GM19023 (cell line): ENCODE results near the gene CYP11A1.

ENCODE experiments used
- ATAC-seq: cut with Tn5 transposase; IDR thresholded peaks from one replicate; pipeline ENCODE4 v1.9.1; 2021; ENCODE audit warnings: mild to moderate bottlenecking, moderate library complexity; ENCODE audit not compliant: unreplicated experiment

CYP11A1 gene

GRCh38 chr15:74306781-74307217 lies 60.6 kb downstream of the CYP11A1 start:
- no peak for ATAC-seq

- no peak for ATAC-seq
Measured at GRCh38 chr15:74305687-74306086, 61.8 kb downstream of the CYP11A1 start.

DNA sequence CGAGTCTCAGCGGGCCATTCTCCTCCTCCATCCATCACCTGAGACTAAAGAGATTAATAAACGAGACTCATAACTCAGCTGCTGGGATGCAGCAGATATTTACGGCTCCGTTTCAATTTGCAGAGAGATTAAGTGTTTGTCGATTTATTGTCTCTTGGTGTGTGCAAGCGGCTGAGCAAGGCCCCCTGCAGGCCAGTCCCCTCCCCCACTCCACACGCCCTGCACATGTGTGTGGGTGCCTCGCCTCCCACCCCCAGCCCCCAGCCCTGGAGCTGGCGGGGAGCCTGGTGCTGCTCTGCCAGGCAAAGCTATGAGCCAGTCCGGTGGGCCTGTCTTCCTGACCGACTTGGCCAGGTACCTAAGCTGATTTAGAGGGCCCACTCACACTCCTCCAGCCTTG lies 63.0 kb downstream of the CYP11A1 start:
- ATAC-seq, result no peak

GRCh38 chr15:74303741-74304309 lies 63.6 kb downstream of the CYP11A1 start:
- ATAC-seq, result no peak

DNA sequence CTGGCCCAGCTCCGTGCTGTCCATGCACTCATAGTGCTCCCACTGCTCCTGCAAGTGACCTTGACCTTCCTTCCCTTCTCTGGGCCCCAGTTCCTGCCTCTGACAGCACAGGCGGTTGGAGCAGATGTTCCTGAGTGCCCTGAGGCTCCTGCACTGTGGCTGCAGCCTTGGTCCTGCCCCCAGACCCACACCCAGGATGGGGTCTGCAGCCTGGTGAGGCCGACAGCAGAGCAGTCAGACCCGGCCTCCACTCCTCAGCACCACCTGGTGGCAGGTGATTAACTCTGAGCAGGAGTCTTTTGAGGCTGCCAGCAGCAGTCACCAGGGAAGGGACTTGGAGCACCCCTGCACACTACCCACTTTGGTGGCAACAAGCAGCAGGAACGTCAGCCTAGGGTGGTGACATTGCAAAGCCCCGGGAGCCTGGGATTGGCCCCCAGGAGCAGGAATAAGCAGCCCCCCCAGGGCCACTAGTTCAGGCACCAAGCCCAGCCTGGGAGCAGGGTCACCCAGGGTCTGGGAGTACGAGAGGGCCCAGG lies 64.6 kb downstream of the CYP11A1 start:
- ATAC-seq, result no peak

DNA sequence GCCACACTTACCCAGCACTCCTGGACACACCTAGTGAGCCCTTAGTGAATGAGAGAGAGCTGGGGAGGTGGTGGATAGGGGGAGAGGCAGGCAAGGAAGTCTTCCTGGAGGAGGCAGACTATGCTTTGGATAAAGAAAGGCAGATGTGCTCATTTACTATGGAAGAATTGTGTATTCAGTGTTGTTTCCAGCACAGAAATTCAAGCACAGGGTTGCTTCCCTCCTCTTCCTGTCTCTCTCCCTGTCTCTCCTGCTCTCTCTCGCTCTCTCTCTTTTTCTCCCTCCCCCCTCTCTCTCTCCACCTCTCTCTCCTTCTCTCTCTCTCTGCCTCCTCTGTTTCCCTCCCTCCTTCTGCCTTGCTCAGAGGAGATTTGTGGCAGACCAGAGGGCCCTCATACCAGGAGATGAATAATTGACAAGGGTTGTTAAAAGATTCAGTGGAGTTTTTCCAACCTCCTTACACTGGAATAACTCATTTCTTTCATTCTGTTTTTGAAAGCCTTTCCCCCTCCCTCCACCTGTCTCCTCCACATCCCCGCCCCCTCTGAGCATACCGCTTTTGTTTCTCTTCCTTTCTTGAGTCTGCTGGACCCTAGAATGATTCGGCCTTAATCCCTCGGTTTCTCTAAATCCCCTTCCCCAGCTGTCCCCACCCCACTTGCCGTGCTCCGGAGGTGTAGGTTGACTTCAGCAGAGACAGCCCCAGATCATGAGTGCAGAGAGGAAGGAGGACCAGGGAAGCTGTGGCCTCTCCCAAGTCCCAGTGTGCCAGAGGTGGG lies 65.7 kb downstream of the CYP11A1 start:
- ATAC-seq, result no peak

DNA sequence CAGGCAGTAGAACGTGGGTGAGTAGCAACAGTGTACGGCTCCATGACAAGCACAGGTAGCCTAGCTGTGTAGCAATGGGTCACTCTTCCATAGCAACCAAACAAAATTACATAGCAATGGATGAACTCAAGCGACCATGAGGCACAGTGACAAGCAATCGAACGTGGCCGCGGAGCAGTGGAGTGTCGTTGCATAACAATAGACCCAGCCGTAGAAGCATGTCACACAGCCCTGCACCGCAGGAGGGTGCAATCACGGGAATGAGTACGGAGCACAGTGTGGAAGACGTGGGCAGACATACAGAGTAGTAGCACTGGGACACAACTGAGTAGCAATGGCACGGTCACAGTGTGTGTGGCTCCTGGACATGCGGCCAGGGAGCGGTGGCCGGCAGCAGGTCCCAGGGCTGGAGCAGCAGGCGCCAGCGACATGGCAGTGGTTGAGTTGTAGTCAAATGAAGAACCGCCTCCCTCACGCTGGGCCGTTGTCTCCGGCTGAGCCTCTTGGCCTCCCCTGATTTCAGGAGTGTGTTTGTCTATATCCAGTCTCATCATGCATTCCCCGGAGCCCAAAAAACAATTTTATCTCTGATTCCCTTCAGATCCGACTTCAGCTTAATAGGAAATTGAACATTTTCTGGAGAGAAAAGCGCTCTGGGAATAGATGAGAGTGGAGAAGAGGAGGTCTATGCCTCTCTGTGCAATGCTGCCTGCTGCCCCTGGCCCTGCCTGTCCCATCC lies 67.2 kb downstream of the CYP11A1 start:
- ATAC-seq, result no peak

DNA sequence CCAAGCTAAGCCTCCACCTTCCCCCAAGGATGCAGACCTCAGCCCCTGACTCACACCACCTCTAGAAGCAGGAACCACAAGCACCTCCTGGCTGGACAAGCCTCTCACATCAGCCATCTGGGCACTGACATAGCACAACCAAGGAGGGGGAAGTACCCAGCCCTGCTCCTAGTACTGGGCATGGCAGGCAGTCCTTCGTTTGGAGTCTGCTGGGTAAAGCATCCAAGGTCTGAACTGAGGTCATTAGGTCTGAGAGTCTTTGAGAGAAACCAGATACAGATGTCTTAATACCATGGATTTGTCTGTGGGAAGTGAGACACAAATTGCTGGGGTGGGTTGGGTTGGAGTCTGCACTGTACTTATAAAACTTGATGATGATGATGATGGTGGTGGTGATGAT lies 69.6 kb downstream of the CYP11A1 start:
- no peak for ATAC-seq

DNA sequence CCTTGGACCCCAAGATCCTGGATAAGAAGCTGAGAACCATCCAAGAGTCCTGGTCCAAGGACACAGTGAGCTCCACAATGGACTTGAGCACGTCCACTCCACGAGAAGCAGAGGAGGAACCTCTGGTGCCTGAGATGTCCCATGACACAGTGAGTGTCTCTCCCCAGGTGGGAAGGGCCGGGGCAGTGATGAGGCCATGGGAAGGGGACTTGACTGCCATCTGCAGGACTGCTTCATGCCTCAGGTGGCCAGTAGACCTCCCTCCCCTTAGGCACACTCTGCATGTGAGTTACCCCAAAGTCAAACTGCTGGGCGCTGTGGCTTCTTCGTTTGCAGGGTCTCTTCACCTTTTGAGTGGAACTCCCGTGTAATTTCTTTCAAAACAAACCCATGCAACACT lies 71.6 kb downstream of the CYP11A1 start:
- ATAC-seq, result no peak

GRCh38 chr15:74294010-74294409 lies 73.4 kb downstream of the CYP11A1 start:
- ATAC-seq, result no peak

DNA sequence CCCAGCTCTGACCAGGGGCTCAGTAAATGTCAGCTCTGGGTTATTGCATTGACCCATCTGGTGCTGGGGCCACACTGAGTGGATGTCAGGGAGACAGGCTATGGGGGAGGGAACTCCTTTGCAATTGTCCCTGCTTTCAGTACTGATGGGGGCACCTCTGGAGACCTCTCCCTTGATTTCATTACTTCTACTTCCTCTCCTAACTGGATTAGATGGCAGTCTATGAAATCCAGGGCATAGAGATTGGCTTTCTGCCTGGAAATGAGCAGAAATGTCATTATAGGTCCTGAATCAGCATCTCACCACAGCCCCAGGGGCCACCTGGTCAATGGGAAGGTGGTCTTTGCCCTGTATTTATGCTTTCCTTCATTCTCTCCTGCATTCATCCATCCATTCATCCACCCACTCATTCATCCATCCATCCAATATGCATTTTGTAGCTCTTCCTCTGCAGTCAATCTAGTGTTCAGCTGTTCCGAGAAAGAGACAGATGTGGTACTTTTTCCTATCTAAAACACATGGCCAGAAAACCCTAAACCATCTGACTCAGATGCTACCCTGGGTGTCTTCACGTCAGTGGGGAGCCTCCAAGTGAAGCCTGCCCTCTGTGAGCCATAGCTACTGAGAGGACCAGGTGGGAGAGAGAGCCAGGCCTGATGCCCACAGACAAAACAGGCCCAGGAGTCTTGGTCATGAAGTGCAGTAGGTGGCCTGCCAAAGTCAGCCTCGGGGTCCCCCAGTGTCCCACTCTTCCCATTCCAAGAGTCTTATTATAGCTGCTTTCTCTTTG lies 74.2 kb downstream of the CYP11A1 start:
- ATAC-seq, result no peak

DNA sequence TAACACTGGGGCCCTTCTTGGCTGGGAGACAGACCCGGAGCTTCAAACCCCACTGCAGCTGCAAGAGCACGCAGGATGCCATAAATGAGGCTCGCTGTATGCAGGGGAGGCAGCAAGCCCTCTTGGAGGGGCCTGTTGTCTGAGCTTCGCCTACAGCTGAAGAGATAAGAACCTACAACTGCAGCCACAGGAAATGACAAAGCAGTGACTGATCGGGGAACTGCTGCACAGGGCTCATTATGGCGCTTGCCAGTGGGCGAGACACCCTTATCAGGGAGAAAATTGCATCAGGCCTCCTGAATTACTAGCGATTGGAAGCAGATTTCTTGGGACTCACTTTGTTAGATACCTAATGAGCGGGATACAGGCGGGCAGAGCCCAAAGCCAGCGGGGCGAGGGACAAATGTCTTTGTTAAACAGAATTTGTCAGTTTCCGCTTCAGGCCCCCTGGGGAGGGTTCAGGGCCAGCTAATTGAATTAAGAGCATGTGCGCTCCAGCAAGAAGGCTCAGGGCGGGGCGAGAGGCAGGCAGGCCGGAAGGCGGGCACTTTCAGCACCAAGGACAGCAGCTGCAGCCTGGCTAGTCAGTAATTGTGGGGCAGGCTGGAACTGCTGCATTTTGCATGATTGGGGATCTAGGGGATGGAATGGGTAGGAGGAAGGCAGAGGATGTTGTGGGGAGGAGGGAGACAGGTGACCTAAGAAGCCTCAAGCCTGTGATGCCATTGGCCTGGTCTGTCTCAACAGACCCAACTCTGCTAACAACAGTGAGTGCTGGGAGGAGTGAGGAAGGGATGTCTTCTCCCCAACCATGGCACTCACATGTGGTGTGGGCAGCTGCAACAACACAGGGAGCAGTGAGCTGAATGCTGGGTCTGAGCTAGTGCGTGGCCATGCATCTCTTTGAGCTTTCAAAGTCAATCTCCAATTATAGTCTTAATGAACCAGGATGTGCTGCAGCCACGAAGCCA lies 76.1 kb downstream of the CYP11A1 start:
- no peak for ATAC-seq

- no peak for ATAC-seq
Measured at GRCh38 chr15:74290645-74291044, 76.8 kb downstream of the CYP11A1 start.

GRCh38 chr15:74289671-74290070 lies 77.8 kb downstream of the CYP11A1 start:
- ATAC-seq, result no peak
